GM19324 (cell line): ENCODE data around the gene ERGIC1.

Experiments
- ATAC-seq: cut with Tn5 transposase; IDR thresholded peaks from one replicate; pipeline ENCODE4 v1.9.1; 2021; ENCODE audit warnings: mild to moderate bottlenecking, moderate library complexity; ENCODE audit not compliant: unreplicated experiment, low FRiP score

Gene ERGIC1

DNA sequence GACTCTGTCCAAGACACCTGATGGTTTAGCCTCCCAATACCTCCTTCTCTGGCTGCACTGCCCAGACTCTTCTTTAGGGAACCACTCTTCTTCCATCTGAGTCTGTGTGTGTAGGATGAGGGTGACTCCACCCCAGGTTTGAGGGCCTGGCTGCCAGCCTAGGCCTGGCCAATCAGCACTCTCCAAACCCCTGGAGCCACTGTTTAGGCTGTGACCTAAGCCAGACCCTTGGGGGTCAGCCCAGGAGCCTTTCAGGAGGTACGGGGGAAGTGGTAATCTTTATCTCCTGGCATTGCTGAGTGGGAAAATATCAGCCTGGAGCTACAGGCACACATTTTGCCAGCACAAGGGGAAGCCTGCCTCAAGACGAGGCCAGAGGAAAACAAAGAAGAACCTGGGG is 6.2 kb upstream of the ERGIC1 start:
- ATAC-seq = no peak

DNA sequence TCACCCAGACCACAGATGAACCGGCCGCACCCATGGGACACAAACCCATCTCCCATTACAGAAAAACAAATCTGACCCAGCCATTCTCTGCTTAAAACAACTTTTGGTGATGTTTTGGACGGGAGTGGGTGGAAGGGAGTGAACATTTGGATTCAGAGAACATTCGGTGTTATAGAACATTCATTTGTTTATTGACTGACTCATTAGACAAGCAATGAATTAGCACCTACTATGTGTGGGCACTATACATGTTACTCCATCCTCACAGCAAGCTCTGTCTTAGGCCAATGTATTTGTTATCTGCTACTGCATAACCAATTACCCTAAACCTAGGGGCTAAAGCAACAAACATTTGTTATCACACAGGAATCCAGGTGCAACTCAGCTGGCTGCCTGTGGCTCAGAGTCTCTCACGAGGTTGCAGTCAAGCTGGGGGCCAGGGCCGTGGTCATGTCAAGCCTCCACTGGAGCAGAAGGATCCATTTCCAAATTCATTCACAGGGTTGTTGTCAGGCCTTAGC is 5.1 kb upstream of the ERGIC1 start:
- no peak for ATAC-seq

DNA sequence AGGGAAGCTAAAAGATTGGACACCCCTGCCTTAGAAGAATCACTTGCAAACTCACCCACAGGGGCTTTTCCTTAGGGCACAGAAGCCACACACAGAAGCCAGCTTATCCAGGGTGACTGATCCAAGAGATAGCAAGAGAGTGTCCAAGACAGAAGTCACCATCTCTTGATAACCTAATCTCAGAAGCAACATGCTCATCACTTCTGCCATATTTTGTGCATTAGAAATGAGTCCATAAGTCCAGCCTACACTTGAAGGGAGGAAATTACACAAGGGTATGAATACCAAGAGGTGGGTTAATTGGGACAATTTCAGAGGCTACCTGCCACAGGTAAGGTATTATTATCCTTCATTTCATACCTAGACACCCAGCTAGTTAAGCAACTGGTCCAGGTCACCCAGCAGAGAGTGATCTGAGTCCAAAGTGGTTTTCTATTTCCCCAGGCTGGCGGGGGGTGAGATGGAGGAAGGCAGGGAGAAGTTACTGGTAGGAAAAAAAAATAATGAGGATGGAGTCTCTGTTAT is 3.7 kb upstream of the ERGIC1 start:
- no peak for ATAC-seq

DNA sequence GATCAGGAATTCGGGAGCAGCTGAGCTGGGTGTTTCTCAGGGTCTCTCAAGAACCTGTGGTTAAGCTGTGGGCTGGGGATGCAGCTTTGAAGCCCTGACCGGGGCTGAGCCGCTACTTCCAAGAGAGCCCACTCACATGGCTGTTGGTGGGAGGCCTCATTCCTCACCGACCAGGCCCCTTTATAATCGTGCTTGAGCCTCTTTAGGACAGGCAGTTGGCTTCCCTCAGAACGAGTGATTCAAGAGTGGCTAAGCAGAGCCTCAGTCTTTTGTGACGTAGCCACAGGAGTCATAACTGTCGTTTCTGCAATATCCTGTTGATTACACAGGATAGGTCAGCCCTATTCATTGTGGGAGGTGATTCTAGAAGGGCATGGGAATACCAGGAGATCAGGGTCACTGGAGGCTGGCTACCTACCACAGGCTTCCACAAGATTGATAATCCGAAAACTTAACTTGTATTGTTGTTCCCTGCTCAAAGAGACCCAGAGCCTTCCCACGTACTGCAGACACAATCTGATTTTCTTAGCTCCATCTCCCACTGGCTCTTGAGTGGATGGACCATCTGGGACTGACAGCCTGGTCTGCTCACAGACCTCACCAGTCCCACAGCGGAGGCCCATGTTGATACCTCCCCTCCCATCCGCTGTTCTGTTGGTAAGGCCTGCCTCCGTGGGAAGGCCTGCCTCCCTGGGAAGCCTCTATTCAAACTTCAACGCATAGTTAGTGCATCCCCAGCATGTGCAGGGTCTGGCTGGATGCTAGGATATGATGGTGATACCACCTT is 3.0 kb upstream of the ERGIC1 start:
- no peak for ATAC-seq

GRCh38 chr5:172832383-172833315 is 1.4 kb upstream of the ERGIC1 start:
- ATAC-seq = no peak

- ATAC-seq = no peak
Measured at GRCh38 chr5:172833372-172833685, 722 bp upstream of the ERGIC1 start.

DNA sequence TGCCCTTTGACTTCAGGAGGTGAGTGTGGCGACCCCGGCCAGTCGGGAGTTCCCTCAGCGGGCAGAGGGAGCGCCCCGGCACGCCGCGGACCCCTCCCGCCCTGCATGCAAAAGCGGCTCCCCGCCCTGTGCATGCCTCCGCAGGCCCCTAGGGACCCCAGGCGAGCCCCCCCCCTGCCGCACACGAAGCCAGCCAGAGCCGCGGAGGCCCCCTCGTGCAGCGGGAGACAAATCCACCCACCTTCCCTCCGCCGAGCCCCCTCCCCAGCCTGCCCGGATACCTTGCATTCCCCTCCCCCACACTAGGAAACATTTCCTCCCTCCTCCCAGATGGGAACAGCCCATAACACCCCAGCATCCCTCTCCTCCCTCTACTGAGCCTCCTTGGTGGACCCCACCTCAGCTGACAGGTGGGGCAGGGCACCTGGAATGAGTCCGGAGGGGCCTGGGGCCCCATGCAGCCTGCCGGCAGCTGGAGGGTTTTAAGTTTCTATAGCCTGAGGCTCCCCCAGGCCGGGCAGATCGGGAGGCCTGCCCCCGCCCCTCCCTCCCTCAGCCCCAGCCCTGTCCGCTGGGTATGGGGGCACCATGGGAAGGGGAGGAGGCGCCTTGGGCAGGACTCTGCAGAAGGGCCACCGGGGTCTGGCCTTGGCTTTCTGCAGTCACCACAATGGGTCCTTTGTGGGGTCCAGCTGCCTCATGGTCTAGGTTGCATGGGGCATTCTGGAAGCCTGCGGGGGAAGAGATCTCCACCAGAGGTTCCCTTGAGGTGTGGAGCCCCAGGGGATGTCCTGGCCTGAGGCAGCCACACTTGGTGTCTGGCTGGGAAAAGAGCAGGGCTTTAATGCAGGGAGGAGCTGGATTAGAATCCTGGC is 601 bp downstream of the ERGIC1 start:
- ATAC-seq = peak; percentile 11

DNA sequence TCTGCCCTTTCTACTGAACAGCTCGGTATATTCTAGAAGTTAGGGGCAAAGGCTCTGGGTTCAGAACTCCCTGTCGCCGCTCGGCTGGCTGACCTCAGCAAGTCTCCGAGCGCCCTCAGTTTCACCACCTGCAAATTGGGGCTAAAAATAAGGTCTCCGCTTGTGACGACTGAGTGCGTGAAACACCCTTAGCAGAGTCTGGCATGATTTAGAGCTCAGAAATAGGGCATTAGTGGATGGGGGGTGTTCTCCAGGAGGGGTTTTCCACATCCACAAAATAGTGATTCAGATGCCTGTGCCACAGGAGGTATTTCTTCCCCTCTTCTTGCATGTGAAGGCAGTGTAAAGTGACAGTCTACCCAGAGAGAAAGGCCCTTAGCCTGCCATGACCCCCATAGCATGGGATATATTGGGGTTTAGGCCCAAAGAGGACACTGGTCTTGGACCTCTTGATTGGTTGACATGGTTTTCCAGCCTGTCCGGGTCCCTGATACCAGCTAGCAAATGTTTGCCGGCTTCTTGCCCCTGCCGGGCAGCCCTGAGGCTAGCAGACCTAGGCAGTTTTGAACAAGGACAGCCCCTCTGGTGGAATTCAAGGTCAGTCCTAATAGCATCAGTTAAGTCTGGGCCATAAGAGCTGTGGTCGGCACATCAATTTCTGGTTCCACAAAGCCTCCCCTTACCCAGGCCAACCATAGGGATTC is 1.4 kb downstream of the ERGIC1 start:
- no peak for ATAC-seq

DNA sequence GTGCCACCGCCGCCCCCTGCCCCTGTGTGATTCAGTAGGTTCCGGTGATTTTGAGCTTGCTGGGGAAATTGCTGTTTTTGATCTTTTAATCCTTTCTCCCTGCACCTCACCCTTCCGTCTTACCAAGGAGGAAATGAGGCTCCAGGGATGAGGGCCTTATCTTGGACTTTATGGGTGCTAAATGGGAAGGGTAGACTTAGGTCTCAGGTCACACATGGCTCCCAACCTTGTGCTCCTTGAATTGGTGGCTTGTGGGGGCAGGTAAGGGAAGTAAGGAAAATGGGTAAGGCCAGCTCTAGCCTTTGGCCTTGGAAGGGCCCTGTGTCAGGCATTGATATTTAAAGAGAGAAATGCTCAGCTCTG is 1.9 kb downstream of the ERGIC1 start:
- ATAC-seq = no peak

- peak; percentile 74 for ATAC-seq
Measured at GRCh38 chr5:172837640-172838039, 3.6 kb downstream of the ERGIC1 start.

- no peak for ATAC-seq
Measured at GRCh38 chr5:172838151-172838875, 4.3 kb downstream of the ERGIC1 start.

DNA sequence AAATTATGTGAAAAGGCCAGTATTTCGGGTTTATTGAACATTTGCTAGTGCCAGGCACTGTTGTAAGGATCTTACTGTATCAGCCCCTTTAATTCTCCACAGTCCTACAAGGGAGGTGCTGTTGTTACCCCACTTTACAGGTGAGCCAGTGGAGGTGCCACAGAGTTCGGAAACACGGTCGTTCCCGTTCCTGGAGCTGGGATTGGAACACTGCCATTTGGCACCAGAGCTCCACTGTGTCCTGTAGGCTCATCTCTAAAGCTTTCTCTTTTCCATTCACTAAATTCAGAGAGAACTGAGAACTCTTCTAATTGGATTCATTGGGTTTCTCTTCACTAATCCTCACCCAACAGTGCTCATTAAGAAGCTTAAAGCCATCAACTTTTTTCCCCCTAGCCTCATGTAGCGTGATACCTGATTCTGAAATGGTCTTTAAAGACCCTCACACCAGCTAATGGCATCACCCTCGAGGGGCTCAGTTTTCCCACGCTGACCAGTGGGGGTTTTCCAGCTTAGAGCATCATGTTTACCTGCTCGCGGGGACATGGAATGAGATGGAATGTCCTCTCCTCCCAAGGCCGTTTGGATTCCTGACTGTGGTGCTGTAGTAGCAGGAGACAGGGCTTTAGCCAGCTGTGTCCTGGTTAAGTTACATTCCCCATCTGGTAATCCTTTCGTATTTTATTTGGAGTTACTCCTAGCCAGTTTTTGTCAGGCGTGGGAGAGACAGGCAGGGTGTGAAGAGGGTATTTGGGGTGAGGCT is 5.8 kb downstream of the ERGIC1 start:
- no peak for ATAC-seq

GRCh38 chr5:172840432-172841154 is 6.5 kb downstream of the ERGIC1 start:
- ATAC-seq = no peak

DNA sequence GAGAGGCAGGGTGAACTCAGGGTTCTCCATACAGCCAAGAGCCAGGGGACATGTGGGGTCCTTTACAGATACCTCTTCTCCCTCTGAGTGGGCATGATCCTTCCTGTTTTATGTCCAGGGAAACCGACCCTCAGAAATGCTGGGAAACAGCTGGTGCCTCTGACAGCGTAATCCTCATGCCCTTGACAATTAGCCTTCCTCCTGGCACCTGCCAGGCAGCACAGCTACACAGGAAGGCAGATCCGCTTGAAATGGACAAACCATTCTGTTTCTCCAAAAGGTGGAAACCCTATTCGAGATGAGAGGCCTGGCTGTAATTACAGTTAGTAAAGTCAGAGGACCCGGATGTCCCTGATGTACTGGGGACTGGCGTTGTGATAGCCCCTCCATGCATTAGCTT is 7.2 kb downstream of the ERGIC1 start:
- ATAC-seq = no peak

DNA sequence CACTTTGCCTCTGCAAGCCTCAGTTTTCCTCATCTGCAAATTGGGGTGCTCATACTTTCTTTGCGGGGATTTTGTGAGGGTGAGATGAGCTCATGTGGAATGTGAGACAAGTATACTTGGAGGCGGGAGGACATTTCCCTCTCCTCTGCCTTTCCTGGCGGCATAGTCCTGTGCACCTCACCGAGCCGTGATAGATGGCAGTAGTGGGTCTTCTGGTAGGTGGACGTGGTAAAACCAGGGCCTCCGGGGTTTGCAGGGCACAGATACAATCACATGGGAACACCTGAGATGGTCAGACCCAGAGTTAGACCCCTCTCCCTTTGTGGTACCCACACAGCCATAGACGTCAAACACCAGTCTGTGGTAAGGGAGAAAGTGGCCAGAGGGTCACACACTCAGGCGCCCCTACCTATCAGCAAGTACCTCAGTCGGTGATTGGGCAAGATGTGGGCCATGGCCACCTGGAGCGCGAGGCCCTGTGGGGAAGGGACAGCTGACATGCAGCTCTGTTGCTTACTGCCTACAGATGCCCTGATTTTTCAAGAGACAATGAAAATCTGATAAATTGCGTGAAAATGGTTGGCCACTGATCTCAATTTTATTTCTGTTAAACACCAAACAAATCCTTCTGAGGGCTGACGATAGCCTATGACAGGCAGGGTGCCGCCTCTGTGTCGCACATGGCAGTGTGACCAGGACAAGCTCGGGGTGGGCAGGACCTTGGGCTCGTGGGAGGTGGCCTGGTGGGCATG is 9.9 kb downstream of the ERGIC1 start:
- no peak for ATAC-seq

GRCh38 chr5:172844577-172844838 is 10.5 kb downstream of the ERGIC1 start:
- no peak for ATAC-seq

DNA sequence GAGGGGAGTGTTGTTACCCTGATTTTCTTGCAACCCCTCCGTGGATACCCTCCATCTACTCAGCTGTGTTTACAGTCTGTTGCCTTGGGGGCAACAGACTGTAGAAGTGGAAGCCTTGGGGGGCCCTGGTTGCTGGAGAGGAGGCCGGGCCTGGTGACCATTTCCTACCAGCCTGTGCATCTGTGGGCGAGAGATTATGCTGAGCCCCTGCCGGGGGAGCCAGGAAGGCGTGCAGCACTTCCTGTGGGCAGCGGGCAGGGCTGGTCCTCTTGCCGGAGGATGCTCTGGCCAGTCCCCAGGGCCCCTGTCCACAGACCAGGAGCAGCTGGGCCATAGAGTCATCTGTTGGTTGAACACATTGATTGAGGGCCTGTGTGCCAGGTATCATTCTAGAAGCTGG is 11.1 kb downstream of the ERGIC1 start:
- ATAC-seq = no peak
